ES-I3 (cell line): ENCODE measurements around the gene MORC3.

ENCODE experiments used
- H3K36me3 ChIP-seq: 2 replicates; pipeline ENCODE4 v1.6.1; 2013; ENCODE audit warnings: mild to moderate bottlenecking, low read length, control low read depth, moderate library complexity; ENCODE audit not compliant: insufficient read depth
- H3K4me1 ChIP-seq: 2 replicates; pipeline ENCODE4 v1.6.1; 2013; ENCODE audit warnings: mild to moderate bottlenecking, control low read depth, low read length; ENCODE audit not compliant: insufficient read depth
- H3K9ac ChIP-seq: 2 replicates; pipeline ENCODE4 v1.6.1; 2013; ENCODE audit warnings: low read depth, mild to moderate bottlenecking, low read length, moderate library complexity
- H3K9me3 ChIP-seq: 2 replicates; pipeline ENCODE4 v1.6.1; 2013; ENCODE audit warnings: mild to moderate bottlenecking, low read length, moderate library complexity; ENCODE audit not compliant: control insufficient read depth, insufficient read depth

Gene MORC3

DNA sequence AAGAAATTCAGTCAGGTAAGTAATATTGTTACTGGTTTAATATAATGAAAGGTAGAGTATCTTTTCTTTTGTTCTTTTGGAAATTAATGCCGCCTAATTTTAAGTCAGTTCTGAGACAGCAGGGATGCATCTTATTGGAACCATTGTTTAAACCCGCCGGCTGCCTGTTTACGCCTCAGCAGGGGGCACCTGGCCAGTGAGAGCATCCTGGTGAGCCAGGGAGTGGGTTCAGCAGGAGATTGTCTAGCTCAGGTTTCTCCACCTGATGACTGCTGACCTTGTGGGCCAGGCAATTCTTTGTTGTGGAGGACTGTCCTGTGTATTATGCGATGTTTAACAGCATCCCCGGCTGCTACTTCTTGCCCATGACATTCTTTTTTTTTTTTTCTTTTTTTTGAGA lies 95.4 kb downstream of the MORC3 start:
- no peak overlapping the region for H3K9ac ChIP-seq
- no peaks in the 10 kb centered on the region for H3K4me1 ChIP-seq
- no peaks in the 10 kb centered on the region for H3K9me3 ChIP-seq
- H3K36me3 ChIP-seq = no peaks in the 10 kb centered on the region; the same call in 1 of the 2 replicates

DNA sequence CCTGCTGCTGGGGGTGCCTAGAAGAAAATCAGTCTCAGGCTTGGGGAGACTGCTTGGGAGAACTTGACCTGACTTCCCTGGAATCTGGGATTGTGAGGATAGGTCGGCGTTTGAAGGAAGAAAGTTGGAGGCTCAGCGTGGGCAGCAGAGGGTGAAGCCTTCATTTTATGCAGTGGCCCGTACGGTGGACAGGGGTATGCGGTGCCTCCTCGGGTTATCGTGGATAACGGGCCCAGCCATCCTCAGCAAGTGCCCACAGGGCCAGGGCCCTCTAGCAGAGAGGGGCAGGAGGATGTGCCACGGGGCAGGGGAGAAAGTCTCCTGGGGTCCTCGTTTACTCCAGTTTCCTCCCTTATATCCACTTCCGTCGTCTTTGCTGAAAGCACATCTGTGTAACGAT lies 99.2 kb downstream of the MORC3 start:
- H3K9ac ChIP-seq = no peak overlapping the region
- no peaks in the 10 kb centered on the region; the same call in 1 of the 2 replicates for H3K36me3 ChIP-seq
- H3K9me3 ChIP-seq = no peaks in the 10 kb centered on the region
- peaks cover 9% of the 10 kb centered on the region; the same call in 1 of the 2 replicates for H3K4me1 ChIP-seq

DNA sequence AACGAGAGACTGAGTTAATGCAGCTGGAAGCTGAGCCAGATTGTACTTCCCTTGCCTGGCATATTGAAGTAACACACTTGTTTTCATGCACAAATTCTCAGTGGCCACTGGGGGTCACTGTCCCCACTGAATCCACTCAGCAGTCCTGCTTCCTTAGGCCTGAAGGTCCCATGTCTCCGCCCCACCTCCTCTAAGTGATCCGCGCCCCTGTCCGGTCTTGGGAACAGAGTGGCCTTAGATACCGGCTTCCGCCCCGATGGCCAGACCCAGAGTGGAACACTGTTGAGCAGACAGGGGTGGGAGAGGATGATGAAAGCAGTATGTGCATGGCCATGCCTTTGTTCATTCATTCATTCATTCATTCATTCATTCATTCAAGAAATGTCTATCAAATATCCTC lies 100.0 kb downstream of the MORC3 start:
- Histone ChIP-seq H3K36me3 (no peaks in the 10 kb centered on the region; the same call in 1 of the 2 replicates), H3K4me1 (peaks cover 9% of the 10 kb centered on the region; the same call in 1 of the 2 replicates), H3K9me3 (no peaks in the 10 kb centered on the region), H3K9ac (no peak overlapping the region)

DNA sequence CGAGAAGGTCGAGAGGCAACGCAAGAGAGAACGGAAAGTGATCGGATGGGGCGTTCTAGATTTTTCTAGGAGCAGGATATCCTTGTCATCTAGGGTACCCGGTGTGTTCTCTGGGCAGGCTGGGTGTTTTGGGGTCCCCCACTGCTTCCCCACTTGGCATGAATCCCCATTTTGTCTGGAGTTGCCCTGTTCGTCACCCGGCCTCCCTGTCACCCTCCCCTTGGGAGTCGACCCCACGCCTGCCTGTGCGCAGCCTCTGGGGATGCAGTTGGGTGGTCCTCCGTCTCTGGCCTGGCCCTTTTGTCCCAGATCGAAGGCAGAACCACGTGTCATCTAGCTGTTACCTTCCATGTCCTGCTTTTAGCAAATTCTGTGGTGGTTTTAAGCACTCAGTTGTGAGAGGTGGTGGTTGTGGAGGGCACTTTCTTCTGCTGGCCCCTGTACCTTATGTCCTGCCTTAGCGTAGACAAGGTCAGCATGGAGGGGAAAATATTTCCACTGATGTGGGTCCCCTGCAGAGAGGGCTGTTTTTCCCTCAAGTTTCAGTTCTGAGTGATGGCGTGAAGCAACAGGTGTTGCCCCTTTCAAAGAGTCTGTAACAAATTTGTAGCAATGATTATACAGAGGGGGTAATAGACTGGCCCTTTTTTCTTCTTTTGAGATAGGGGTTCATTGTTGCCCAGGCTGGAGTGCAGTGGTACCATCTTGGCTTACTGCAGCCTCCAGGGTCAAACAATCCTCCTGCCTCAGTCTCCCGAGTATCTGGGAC lies 100.8 kb downstream of the MORC3 start:
- H3K9me3 ChIP-seq = no peaks in the 10 kb centered on the region
- H3K9ac ChIP-seq = no peak overlapping the region
- H3K36me3 ChIP-seq = no peaks in the 10 kb centered on the region; the same call in 1 of the 2 replicates
- H3K4me1 ChIP-seq = peaks cover 9% of the 10 kb centered on the region; the same call in 1 of the 2 replicates

DNA sequence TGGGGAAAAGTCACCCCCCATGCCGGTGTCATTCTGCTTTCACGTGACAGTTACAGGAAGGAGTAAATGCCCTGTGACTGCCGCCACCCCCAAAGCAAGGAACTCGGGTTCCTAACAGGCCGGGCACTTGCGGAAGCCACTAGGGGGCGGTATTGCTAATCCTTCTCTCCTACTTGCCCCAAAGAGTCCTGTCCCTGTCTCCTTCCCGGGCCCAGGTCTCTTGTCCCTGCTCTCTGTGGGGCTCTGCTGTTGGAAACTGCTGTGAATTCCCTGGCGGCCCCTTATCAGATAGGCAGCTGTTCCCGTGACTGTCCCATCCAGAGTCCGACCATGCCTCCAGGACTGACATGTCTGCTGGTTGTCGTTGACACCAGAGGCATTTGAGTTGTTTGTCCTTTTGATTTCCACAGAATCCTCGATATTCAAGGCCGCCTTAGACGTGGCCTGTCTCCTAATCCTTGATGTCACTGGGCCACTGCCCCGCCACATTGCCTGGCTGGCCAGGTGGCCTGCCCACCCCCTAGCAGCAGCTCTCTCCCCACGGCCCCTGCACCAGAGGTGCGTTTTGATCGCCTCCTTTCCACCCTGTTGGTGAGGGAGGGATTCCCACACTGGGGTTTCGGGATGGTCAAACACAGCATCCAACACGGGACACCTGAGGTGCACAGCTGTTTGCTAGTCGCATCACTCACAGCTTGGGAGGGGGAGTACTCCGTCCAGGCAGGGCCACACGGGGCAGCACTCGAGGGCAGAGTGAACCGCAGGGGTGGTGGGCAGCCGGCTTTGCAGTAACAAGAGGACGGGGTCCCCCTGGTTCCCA lies 102.5 kb downstream of the MORC3 start:
- Histone ChIP-seq H3K9ac (no peak overlapping the region), H3K9me3 (no peaks in the 10 kb centered on the region), H3K36me3 (no peaks in the 10 kb centered on the region), H3K4me1 (peaks cover 9% of the 10 kb centered on the region; the same call in 1 of the 2 replicates)

DNA sequence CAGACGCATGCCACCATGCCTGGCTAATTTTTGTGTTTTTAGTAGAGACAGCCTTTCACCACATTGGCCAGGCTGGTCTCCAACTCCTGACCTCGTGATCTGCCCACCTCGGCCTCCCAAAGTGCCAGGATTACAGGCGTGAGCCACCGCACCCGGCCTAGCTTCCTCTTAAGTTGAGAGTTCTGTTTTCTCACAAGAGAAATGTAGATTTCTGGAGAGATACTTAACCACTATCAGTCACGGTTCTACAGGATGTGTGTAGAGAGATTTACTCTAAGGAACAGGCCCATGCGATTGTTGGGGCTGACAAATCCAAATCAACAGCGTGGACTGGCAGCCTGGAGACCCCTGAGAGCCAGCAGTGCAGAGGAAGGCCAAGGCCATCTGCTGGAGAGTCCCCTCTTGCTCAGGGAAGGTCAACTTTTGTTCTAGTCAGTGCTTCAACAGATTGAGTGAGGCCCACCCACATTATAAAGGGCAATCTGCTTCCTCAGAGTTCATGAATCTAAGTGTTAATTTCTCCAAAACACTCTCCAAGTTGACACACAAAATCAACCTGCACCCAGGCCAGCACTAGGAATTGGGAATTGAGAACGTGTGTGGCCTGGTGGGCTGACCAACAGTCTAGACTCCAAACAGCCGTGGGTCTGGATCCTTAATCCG lies 103.9 kb downstream of the MORC3 start:
- Histone ChIP-seq H3K36me3 (no peaks in the 10 kb centered on the region), H3K4me1 (peaks cover 9% of the 10 kb centered on the region; the same call in 1 of the 2 replicates), H3K9me3 (no peaks in the 10 kb centered on the region), H3K9ac (no peak overlapping the region)

DNA sequence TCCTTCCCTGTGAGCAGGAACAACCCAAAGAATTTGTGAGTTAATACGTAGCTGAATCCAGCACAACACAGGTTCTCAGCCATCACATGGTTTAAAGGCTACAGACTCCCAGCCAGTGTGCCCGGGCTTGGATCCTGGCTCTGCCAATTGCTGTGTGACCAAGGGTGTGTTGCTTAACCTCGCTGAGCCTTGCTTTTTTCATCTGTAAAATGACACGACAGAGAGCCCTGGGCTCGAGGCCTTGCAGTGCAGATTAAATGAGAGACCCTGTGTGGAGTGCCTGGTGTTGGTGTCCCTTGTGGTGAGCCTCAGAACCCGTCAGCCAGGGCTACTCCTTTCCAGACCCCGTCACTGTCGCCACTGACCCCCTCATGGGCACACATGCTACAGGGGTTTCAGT lies 104.6 kb downstream of the MORC3 start:
- peaks cover 9% of the 10 kb centered on the region; the same call in 1 of the 2 replicates for H3K4me1 ChIP-seq
- no peaks in the 10 kb centered on the region for H3K9me3 ChIP-seq
- no peak overlapping the region for H3K9ac ChIP-seq
- H3K36me3 ChIP-seq = no peaks in the 10 kb centered on the region

DNA sequence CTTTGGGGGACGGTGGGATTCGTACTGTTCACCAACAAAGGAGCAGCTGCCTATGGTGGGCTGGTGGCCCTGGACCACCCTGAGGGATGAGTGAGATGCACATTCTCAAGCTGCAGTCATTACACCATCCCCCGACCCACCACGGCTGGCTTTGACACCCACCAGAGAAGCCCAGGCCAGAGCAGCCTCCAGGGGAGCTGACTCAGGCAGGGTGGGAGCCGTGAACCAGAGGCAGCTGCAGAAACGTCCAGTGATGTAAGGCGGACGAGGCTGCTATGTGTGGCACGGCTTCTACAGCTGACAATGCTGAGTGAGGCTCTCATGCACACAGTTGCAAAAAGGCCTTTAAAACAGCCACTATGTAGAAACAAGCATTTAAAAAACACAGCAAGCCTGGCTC lies 105.3 kb downstream of the MORC3 start:
- Histone ChIP-seq H3K9ac (no peak overlapping the region), H3K4me1 (peaks cover 10% of the 10 kb centered on the region; the same call in 1 of the 2 replicates), H3K36me3 (no peaks in the 10 kb centered on the region), H3K9me3 (no peaks in the 10 kb centered on the region)
